K562 (cell line): ENCODE measurements around the gene FUBP3. TPM values are rescaled to one million over a fixed set of nuclear protein-coding genes. Genes with fewer than 3 reads are reported as not detected.

Experiments
- ARHGAP35 ChIP-seq: fragments of 450-650 bp; IDR thresholded peaks from 2 replicates; pipeline ENCODE4 v1.6.1; 2018; ENCODE audit not compliant: partially characterized antibody
- CREM ChIP-seq: IDR thresholded peaks from 2 replicates; pipeline ENCODE4 v1.6.1; 2014; ENCODE audit warnings: antibody characterized with exemption, low read depth
- CTBP1 ChIP-seq: fragments of 450-650 bp; IDR thresholded peaks from 2 replicates; pipeline ENCODE4 v1.6.1; 2016; ENCODE audit warnings: borderline replicate concordance
- HCFC1 ChIP-seq: IDR thresholded peaks from 2 replicates; pipeline ENCODE4 v1.6.1; 2012; ENCODE audit warnings: low read depth, low read length, improper control_type of control experiment
- HDAC2 ChIP-seq: fragments of 450-650 bp; IDR thresholded peaks from 2 replicates; pipeline ENCODE4 v1.6.1; 2016; ENCODE audit warnings: mild to moderate bottlenecking
- NEUROD1 ChIP-seq: fragments of 150-350 bp; IDR thresholded peaks from 2 replicates; pipeline ENCODE4 v1.6.1; 2014; ENCODE audit warnings: borderline replicate concordance, low read length, low read depth; ENCODE audit not compliant: partially characterized antibody
- RAD51 ChIP-seq: fragments of 450-650 bp; IDR thresholded peaks from 2 replicates; pipeline ENCODE4 v1.7.1; 2016; ENCODE audit warnings: low read depth, mild to moderate bottlenecking, borderline replicate concordance
- RBBP5 ChIP-seq: fragments of 200-600 bp; sonication (generic); IDR thresholded peaks from 2 replicates; pipeline ENCODE4 v1.6.1; 2012; ENCODE audit warnings: borderline replicate concordance, mild to moderate bottlenecking, low read length, control low read depth, inconsistent platforms; ENCODE audit not compliant: insufficient read depth, poor library complexity, severe bottlenecking
- RBM25 ChIP-seq: fragments of 200-400 bp; formaldehyde crosslinking; IDR thresholded peaks from 2 replicates; pipeline ENCODE4 v1.6.1; 2018; ENCODE audit warnings: low read length, low read depth, moderate library complexity; ENCODE audit not compliant: severe bottlenecking
- SIX5 ChIP-seq, 2 experiments: IDR thresholded peaks; 2 replicates each; pipeline ENCODE4 v1.6.1; 2011; ENCODE audit warnings: low read length in 2 of 2, borderline replicate concordance in 1 of 2, low read depth in 1 of 2, mild to moderate bottlenecking in 1 of 2, moderate library complexity in 1 of 2; ENCODE audit not compliant: insufficient read depth in 1 of 2
- TRIM28 ChIP-seq: fragments of 450-650 bp; IDR thresholded peaks from 2 replicates; pipeline ENCODE4 v1.6.1; 2017
- ZNF766 ChIP-seq: fragments of 200-800 bp; sonication (Bioruptor generic); conservative IDR thresholded peaks from 2 replicates; pipeline ENCODE4 v1.6.1; 2016; ENCODE audit warnings: missing genetic modification characterization, missing compliant biosample characterization
- polyA plus RNA-seq, 8 experiments: library from polyadenylated mRNA; depleted of rRNA in 4 of 8; stranded (reverse) in 5 of 8; unstranded in 3 of 8; fragments of >200 nt; fragmentation: Nextera tagmentation in 2 of 8; fragmentation: Illumina TruSeq in 1 of 8; extraction: Ambion mirVana in 2 of 8; extraction: Trizol in 1 of 8; gene quantifications; 2 replicates each; pipeline versions ENCODE4 v1.2.1 to v1.2.3, GENCODE V29; 2011 to 2014; ENCODE audit warnings: inconsistent platforms in 1 of 8, missing spikeins in 1 of 8
- total RNA-seq, 7 experiments: library from RNA; depleted of rRNA in 6 of 7; stranded (reverse); fragments of >200 nt in 6 of 7; fragmentation: Illumina TruSeq in 2 of 7; extraction: Trizol in 2 of 7; gene quantifications; 2 replicates each; pipeline versions ENCODE4 v1.2.1 to v1.2.3, GENCODE V29; 2011 to 2021; ENCODE audit warnings: low replicate concordance in 1 of 7
- TF ChIP-seq, protein P1 (sequence below): fragments of 250-450 bp; sonication (Bioruptor Pico); IDR thresholded peaks from 2 replicates; pipeline ENCODE4 v1.6.1; 2021; ENCODE audit warnings: mild to moderate bottlenecking
- TF ChIP-seq, protein P2 (sequence below): fragments of 450-650 bp; IDR thresholded peaks from 2 replicates; pipeline ENCODE4 v1.6.1; 2016; ENCODE audit warnings: mild to moderate bottlenecking
- TF ChIP-seq, protein P3 (sequence below): sonication (generic); formaldehyde crosslinking; IDR thresholded peaks from 2 replicates; pipeline ENCODE4 v1.9.0; 2022; ENCODE audit warnings: mild to moderate bottlenecking, missing genetic modification reagents
- TF ChIP-seq, protein P4 (sequence below): sonication (generic); formaldehyde crosslinking; IDR thresholded peaks from 2 replicates; pipeline ENCODE4 v1.9.0; 2022; ENCODE audit warnings: mild to moderate bottlenecking, missing genetic modification reagents
- TF ChIP-seq, protein P5 (sequence below), 3 experiments: fragments of 200-800 bp in 1 of 3; fragments of 250-450 bp in 1 of 3; fragments of 450-650 bp in 1 of 3; sonication (Bioruptor Pico) in 1 of 3; sonication (Bioruptor generic) in 1 of 3; formaldehyde crosslinking in 1 of 3; IDR thresholded peaks; 2 replicates each; pipeline versions ENCODE4 v1.6.1 to v1.8.0; 2016 to 2022; ENCODE audit warnings: mild to moderate bottlenecking in 2 of 3, missing genetic modification characterization in 2 of 3, missing compliant biosample characterization in 1 of 3, moderate library complexity in 1 of 3
- TF ChIP-seq, protein P6 (sequence below): fragments of 250-450 bp; sonication (Bioruptor Pico); IDR thresholded peaks from 2 replicates; pipeline ENCODE4 v1.8.0; 2021; ENCODE audit warnings: borderline replicate concordance, mild to moderate bottlenecking, moderate library complexity; ENCODE audit not compliant: poor library complexity, severe bottlenecking

Gene FUBP3
- total and polyA plus RNA-seq, 9 of the 15 experiments (the other 6 are each of a cell fraction or from before 2014, with no cell fraction given) = 3.0 to 64.0 (median 48.1) TPM

DNA sequence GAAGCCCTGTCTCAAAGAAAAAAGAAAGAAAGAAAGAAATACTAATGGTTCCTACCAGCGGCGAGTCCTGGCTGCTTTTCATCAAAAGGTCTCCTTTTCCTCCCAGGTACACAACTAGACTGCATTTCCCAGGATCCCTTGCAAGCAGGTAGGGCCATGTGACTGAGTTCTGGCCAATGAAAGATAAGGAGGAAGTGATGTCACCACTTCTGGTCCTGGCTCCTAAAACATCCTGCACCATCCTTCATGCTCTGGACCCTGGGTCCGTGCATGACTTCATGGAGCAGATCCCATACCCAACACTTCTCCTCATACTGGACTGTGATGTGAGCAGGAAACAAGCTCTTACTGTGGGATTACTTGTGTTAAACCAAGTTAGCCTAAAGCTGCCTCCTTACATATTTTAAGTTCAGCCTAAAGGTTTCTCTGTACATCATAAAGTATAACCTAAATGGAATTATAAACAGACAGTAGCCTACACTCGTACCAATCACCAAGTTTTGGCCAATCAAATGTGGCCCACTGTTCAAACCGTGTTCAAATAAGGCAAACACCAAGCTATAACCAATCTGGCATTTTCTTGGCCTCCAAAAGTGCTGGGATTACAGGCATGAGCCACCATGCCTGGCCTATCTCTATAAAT is 30.2 kb upstream of the FUBP3 start (continued):
- TF ChIP-seq, protein P1, sequence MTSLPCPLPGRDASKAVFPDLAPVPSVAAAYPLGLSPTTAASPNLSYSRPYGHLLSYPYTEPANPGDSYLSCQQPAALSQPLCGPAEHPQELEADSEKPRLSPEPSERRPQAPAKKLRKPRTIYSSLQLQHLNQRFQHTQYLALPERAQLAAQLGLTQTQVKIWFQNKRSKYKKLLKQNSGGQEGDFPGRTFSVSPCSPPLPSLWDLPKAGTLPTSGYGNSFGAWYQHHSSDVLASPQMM (CRISPR knock-in tag) = no peak
- TF ChIP-seq, protein P2, sequence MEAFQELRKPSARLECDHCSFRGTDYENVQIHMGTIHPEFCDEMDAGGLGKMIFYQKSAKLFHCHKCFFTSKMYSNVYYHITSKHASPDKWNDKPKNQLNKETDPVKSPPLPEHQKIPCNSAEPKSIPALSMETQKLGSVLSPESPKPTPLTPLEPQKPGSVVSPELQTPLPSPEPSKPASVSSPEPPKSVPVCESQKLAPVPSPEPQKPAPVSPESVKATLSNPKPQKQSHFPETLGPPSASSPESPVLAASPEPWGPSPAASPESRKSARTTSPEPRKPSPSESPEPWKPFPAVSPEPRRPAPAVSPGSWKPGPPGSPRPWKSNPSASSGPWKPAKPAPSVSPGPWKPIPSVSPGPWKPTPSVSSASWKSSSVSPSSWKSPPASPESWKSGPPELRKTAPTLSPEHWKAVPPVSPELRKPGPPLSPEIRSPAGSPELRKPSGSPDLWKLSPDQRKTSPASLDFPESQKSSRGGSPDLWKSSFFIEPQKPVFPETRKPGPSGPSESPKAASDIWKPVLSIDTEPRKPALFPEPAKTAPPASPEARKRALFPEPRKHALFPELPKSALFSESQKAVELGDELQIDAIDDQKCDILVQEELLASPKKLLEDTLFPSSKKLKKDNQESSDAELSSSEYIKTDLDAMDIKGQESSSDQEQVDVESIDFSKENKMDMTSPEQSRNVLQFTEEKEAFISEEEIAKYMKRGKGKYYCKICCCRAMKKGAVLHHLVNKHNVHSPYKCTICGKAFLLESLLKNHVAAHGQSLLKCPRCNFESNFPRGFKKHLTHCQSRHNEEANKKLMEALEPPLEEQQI = no peak
- TF ChIP-seq SIX5 (IDR thresholded peaks at IDR 0.05; ENCODE audit: borderline replicate concordance in 1 of 2, insufficient read depth in 1 of 2, low read depth in 1 of 2, low read length in 2 of 2) (peak; percentile 71 to 74), ARHGAP35 (no peak), RBM25 (peak; percentile 50), TRIM28 (0 out of 2 replicates have a peak, but pooled peaks have one; percentile 19), RBBP5 (no peak), NEUROD1 (peak; percentile 24), HDAC2 (no peak), HCFC1 (peak; percentile 88), RAD51 (peak; percentile 93), ZNF766 (CRISPR knock-in tag) (0 out of 2 replicates have a peak, but pooled peaks have one; percentile 16), CTBP1 (peak; percentile 15; the same call in 1 of the 2 replicates), CREM (peak; percentile 94)
- TF ChIP-seq, protein P3, sequence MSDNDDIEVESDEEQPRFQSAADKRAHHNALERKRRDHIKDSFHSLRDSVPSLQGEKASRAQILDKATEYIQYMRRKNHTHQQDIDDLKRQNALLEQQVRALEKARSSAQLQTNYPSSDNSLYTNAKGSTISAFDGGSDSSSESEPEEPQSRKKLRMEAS (CRISPR knock-in tag) = no peak
- TF ChIP-seq, protein P4, sequence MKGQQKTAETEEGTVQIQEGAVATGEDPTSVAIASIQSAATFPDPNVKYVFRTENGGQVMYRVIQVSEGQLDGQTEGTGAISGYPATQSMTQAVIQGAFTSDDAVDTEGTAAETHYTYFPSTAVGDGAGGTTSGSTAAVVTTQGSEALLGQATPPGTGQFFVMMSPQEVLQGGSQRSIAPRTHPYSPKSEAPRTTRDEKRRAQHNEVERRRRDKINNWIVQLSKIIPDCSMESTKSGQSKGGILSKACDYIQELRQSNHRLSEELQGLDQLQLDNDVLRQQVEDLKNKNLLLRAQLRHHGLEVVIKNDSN (CRISPR knock-in tag) = peak; percentile 99
- TF ChIP-seq, protein P5, sequence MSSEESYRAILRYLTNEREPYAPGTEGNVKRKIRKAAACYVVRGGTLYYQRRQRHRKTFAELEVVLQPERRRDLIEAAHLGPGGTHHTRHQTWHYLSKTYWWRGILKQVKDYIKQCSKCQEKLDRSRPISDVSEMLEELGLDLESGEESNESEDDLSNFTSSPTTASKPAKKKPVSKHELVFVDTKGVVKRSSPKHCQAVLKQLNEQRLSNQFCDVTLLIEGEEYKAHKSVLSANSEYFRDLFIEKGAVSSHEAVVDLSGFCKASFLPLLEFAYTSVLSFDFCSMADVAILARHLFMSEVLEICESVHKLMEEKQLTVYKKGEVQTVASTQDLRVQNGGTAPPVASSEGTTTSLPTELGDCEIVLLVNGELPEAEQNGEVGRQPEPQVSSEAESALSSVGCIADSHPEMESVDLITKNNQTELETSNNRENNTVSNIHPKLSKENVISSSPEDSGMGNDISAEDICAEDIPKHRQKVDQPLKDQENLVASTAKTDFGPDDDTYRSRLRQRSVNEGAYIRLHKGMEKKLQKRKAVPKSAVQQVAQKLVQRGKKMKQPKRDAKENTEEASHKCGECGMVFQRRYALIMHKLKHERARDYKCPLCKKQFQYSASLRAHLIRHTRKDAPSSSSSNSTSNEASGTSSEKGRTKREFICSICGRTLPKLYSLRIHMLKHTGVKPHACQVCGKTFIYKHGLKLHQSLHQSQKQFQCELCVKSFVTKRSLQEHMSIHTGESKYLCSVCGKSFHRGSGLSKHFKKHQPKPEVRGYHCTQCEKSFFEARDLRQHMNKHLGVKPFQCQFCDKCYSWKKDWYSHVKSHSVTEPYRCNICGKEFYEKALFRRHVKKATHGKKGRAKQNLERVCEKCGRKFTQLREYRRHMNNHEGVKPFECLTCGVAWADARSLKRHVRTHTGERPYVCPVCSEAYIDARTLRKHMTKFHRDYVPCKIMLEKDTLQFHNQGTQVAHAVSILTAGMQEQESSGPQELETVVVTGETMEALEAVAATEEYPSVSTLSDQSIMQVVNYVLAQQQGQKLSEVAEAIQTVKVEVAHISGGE (CRISPR knock-in tag; IDR thresholded peaks at IDR 0.05) = peak in 1 of 3 experiments; percentile 93; a peak in 2 of 6 replicates
- TF ChIP-seq, protein P6, sequence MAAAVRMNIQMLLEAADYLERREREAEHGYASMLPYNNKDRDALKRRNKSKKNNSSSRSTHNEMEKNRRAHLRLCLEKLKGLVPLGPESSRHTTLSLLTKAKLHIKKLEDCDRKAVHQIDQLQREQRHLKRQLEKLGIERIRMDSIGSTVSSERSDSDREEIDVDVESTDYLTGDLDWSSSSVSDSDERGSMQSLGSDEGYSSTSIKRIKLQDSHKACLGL (CRISPR knock-in tag) = no peak
